GM23338 (cell line): ENCODE data around the gene CDHR3. TPM values are rescaled to one million over a fixed set of nuclear protein-coding genes. Genes with fewer than 3 reads are reported as not detected.

Experiments used
- ATAC-seq: fragments of 200-7000 bp; cut with Tn5 transposase; 3 replicates; pipeline ENCODE4 v1.9.1; 2020
- DNase-seq: peaks from one replicate; pipeline ENCODE4 v3.0.0-alpha.2; 2015; ENCODE audit warnings: low spot score
- H2AFZ ChIP-seq: fragments of 200-600 bp; sonication (generic); 2 replicates; pipeline ENCODE4 v1.8.0; 2016; ENCODE audit warnings: antibody characterized with exemption, mild to moderate bottlenecking, moderate library complexity
- H3F3A ChIP-seq: fragments of 200-600 bp; sonication (generic); replicated peaks from 2 replicates; pipeline ENCODE4 v1.8.0; 2017; ENCODE audit warnings: antibody characterized with exemption, mixed run types, low read depth
- H3K27ac ChIP-seq: fragments of 200-600 bp; sonication (generic); 2 replicates; pipeline ENCODE4 v1.6.1; 2016; ENCODE audit warnings: low read depth
- H3K27me3 ChIP-seq: fragments of 200-600 bp; sonication (generic); 2 replicates; pipeline ENCODE4 v1.8.0; 2016; ENCODE audit warnings: mild to moderate bottlenecking, mixed run types, moderate library complexity; ENCODE audit not compliant: insufficient read depth
- H3K36me3 ChIP-seq: fragments of 200-600 bp; sonication (generic); 2 replicates; pipeline ENCODE4 v1.8.0; 2016; ENCODE audit warnings: mild to moderate bottlenecking; ENCODE audit not compliant: insufficient read depth
- H3K4me1 ChIP-seq: fragments of 200-600 bp; sonication (generic); 2 replicates; pipeline ENCODE4 v1.8.0; 2016; ENCODE audit warnings: mild to moderate bottlenecking, moderate library complexity; ENCODE audit not compliant: insufficient read depth
- H3K4me2 ChIP-seq: fragments of 200-600 bp; sonication (generic); 2 replicates; pipeline ENCODE4 v1.7.1; 2017; ENCODE audit warnings: mixed run types
- H3K4me3 ChIP-seq: fragments of 200-600 bp; sonication (generic); 2 replicates; pipeline ENCODE4 v1.6.1; 2016; ENCODE audit warnings: mixed run types
- H3K79me2 ChIP-seq: fragments of 200-600 bp; sonication (generic); replicated peaks from 2 replicates; pipeline ENCODE4 v1.8.0; 2017; ENCODE audit warnings: mild to moderate bottlenecking; ENCODE audit not compliant: insufficient read depth
- H3K9me2 ChIP-seq: fragments of 200-600 bp; sonication (generic); 2 replicates; pipeline ENCODE4 v1.8.0; 2017; ENCODE audit not compliant: insufficient read depth
- H4K20me1 ChIP-seq: fragments of 200-600 bp; sonication (generic); replicated peaks from 2 replicates; pipeline ENCODE4 v1.8.0; 2017; ENCODE audit warnings: mild to moderate bottlenecking; ENCODE audit not compliant: insufficient read depth
- H3K27ac Mint-ChIP-seq: 2 replicates; pipeline ENCODE4 v1.8.0; 2020; ENCODE audit warnings: inconsistent platforms, mild to moderate bottlenecking, moderate library complexity, mixed read lengths
- H3K27me3 Mint-ChIP-seq: 3 replicates; pipeline ENCODE4 v1.8.0; 2022; ENCODE audit warnings: low read depth, mild to moderate bottlenecking, moderate library complexity, mixed read lengths, inconsistent platforms; ENCODE audit not compliant: insufficient read depth, poor library complexity
- H3K36me3 Mint-ChIP-seq: 3 replicates; pipeline ENCODE4 v1.8.0; 2021; ENCODE audit warnings: low read depth, mild to moderate bottlenecking, inconsistent platforms, moderate library complexity, mixed read lengths
- H3K4me1 Mint-ChIP-seq: 3 replicates; pipeline ENCODE4 v1.8.0; 2020; ENCODE audit warnings: mild to moderate bottlenecking, inconsistent platforms, mixed read lengths
- H3K4me3 Mint-ChIP-seq: 3 replicates; pipeline ENCODE4 v1.8.0; 2021; ENCODE audit warnings: moderate library complexity, mild to moderate bottlenecking, inconsistent platforms, mixed read lengths
- H3K9me3 Mint-ChIP-seq: 3 replicates; pipeline ENCODE4 v1.8.0; 2020; ENCODE audit warnings: moderate library complexity, mild to moderate bottlenecking, inconsistent platforms, mixed read lengths
- CREB1 ChIP-seq: fragments of 250-450 bp; sonication (Bioruptor Pico); IDR thresholded peaks from 2 replicates; pipeline ENCODE4 v1.5.0; 2020; ENCODE audit warnings: low read depth, mild to moderate bottlenecking, moderate library complexity
- EZH2 ChIP-seq: fragments of 200-600 bp; sonication (generic); IDR thresholded peaks from one replicate; pipeline ENCODE4 v1.8.0; 2017; ENCODE audit warnings: antibody characterized with exemption, mild to moderate bottlenecking, low read depth; ENCODE audit not compliant: unreplicated experiment
- EZH2phosphoT487 ChIP-seq: fragments of 200-600 bp; sonication (generic); IDR thresholded peaks from one replicate; pipeline ENCODE4 v1.8.1; 2018; ENCODE audit warnings: antibody characterized with exemption; ENCODE audit not compliant: unreplicated experiment
- POLR2AphosphoS5 ChIP-seq: IDR thresholded peaks from 2 replicates; pipeline ENCODE4 v1.6.1; 2016; ENCODE audit warnings: antibody characterized with exemption, low read depth
- ZNF331 ChIP-seq: fragments of 250-450 bp; sonication (Bioruptor Pico); IDR thresholded peaks from 2 replicates; pipeline ENCODE4 v1.5.0; 2020; ENCODE audit warnings: low read depth, mild to moderate bottlenecking, moderate library complexity
- ZNF462 ChIP-seq: fragments of 250-450 bp; sonication (Bioruptor Pico); IDR thresholded peaks from 2 replicates; pipeline ENCODE4 v1.5.0; 2020; ENCODE audit warnings: mild to moderate bottlenecking, moderate library complexity
- polyA plus RNA-seq: library from polyadenylated mRNA; unstranded; fragments of >200 nt; fragmentation: Nextera tagmentation; extraction: Ambion mirVana; gene quantifications from 2 replicates; pipeline ENCODE4 v1.2.1, GENCODE V29; 2016
- total RNA-seq: library from RNA; depleted of rRNA; stranded (reverse); fragments of >200 nt; shearing (Covaris generic); gene quantifications from 2 replicates; pipeline ENCODE4 v1.2.3, GENCODE V29; 2014
- TF ChIP-seq, protein P1 (sequence below): IDR thresholded peaks from 2 replicates; pipeline ENCODE4 v1.6.1; 2016; ENCODE audit warnings: antibody characterized with exemption

The CDHR3 gene
- total and polyA plus RNA-seq, 2 experiments from 2014 or later, result 5.1 to 12.2 TPM

DNA sequence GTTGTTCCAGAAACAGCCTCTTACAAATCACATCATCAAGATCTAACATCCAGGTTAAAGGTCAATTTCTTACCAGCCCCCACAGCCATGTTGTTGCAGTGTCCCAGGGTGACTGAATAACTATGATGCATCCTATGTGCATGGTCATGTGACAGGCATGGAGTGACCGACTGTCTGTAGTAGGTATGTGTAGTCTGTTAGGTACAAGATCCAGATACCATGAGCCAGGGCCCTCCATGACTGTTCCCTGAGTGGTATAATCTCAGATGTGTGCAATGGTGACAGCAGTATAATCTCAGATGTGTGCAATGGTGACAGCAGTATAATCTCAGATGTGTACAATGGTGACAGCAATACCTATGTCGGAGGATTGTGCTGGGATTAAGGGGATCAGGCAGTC is 8.8 kb downstream of the CDHR3 start (continued):
- TF ChIP-seq, protein P1, sequence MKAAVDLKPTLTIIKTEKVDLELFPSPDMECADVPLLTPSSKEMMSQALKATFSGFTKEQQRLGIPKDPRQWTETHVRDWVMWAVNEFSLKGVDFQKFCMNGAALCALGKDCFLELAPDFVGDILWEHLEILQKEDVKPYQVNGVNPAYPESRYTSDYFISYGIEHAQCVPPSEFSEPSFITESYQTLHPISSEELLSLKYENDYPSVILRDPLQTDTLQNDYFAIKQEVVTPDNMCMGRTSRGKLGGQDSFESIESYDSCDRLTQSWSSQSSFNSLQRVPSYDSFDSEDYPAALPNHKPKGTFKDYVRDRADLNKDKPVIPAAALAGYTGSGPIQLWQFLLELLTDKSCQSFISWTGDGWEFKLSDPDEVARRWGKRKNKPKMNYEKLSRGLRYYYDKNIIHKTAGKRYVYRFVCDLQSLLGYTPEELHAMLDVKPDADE, result no peak
- TF ChIP-seq ZNF462 (CRISPR knock-in tag), result no peak

GRCh38 chr7:105972276-105972675 is 9.2 kb downstream of the CDHR3 start:
- no peak for DNase-seq
- no peaks in the 10 kb centered on the region for H3K79me2 ChIP-seq
- no peaks in the 10 kb centered on the region for H3F3A ChIP-seq
- H3K27ac ChIP-seq, result no peak overlapping the region
- H3K9me2 ChIP-seq, result 0 out of 2 replicates have a peak, but pooled peaks cover 5% of the 10 kb centered on the region
- no peaks in the 10 kb centered on the region for H3K36me3 ChIP-seq
- H3K27me3 ChIP-seq, result no peaks in the 10 kb centered on the region
- Mint-ChIP-seq H3K27ac (no peak overlapping the region), H3K36me3 (no peaks in the 10 kb centered on the region), H3K4me1 (peaks cover 22% of the 10 kb centered on the region), H3K9me3 (no peaks in the 10 kb centered on the region), H3K4me3 (no peak overlapping the region), H3K27me3 (no peaks in the 10 kb centered on the region)
- no peak overlapping the region for H3K4me2 ChIP-seq
- H3K4me3 ChIP-seq, result no peak overlapping the region
- H3K4me1 ChIP-seq, result no peaks in the 10 kb centered on the region
- no peaks in the 10 kb centered on the region for H4K20me1 ChIP-seq
- no peak for ATAC-seq
- no peak overlapping the region for H2AFZ ChIP-seq
- TF ChIP-seq, protein P1, result no peak
- TF ChIP-seq ZNF331 (CRISPR knock-in tag), result no peak
- TF ChIP-seq EZH2phosphoT487, result no peak
- TF ChIP-seq EZH2, result no peak
- TF ChIP-seq POLR2AphosphoS5, result no peak
- no peak for TF ChIP-seq CREB1 (CRISPR knock-in tag)
- TF ChIP-seq ZNF462 (CRISPR knock-in tag), result no peak
